ENCODE measurements around the gene EBLN2. TPM values are rescaled to one million over a fixed set of nuclear protein-coding genes. Genes with fewer than 3 reads are reported as not detected.

EBLN2 gene
- 1 to 10 TPM; 2.9 to 7.8 (median 3.8) TPM for polyA plus RNA-seq (ENCODE audit: insufficient read length in 4 of 4)

GRCh38 chr3:73061416-73061815 lies at the start of gene EBLN2:
EBLN2 (plus strand) TSS chr3:73061659; CDS start chr3:73062082, 423 bp downstream.
- DNase-seq (ENCODE audit: low read depth in 4 of 4, low spot score in 3 of 4), result no peak

- DNase-seq (ENCODE audit: low read depth in 4 of 4, low spot score in 3 of 4), result no peak
These were observed 43.2 kb upstream of the EBLN2 start for GRCh38 chr3:73018298-73018697.

- no peak for DNase-seq (ENCODE audit: low read depth in 4 of 4, low spot score in 3 of 4)
These were observed 42.5 kb upstream of the EBLN2 start for GRCh38 chr3:73018790-73019441.

GRCh38 chr3:73021301-73021835 lies 40.1 kb upstream of the EBLN2 start:
- no peak for DNase-seq (ENCODE audit: low read depth in 4 of 4, low spot score in 3 of 4)

GRCh38 chr3:73024836-73025235 lies 36.6 kb upstream of the EBLN2 start:
- DNase-seq (ENCODE audit: low read depth in 4 of 4, low spot score in 3 of 4), result no peak

GRCh38 chr3:73026111-73026759 lies 35.2 kb upstream of the EBLN2 start:
- no peak for DNase-seq (ENCODE audit: low read depth in 4 of 4, low spot score in 3 of 4)

- no peak for DNase-seq (ENCODE audit: low read depth in 4 of 4, low spot score in 3 of 4)
These were observed 34.7 kb upstream of the EBLN2 start for GRCh38 chr3:73026760-73027113.

- DNase-seq (ENCODE audit: low read depth in 4 of 4, low spot score in 3 of 4), result no peak
These were observed 32.7 kb upstream of the EBLN2 start for GRCh38 chr3:73028803-73029202.

GRCh38 chr3:73029321-73029796 lies 32.1 kb upstream of the EBLN2 start:
- DNase-seq (ENCODE audit: low read depth in 4 of 4, low spot score in 3 of 4), result no peak

- no peak for DNase-seq (ENCODE audit: low read depth in 4 of 4, low spot score in 3 of 4)
These were observed 31.3 kb upstream of the EBLN2 start for GRCh38 chr3:73030073-73030597.

- DNase-seq (ENCODE audit: low read depth in 4 of 4, low spot score in 3 of 4), result no peak
These were observed 29.8 kb upstream of the EBLN2 start for GRCh38 chr3:73031573-73032103.

GRCh38 chr3:73036694-73037591 lies 24.5 kb upstream of the EBLN2 start:
- no peak for DNase-seq (ENCODE audit: low read depth in 4 of 4, low spot score in 3 of 4)

- DNase-seq (ENCODE audit: low read depth in 4 of 4, low spot score in 3 of 4), result no peak
These were observed 19.9 kb upstream of the EBLN2 start for GRCh38 chr3:73041537-73041936.

GRCh38 chr3:73043414-73043813 lies 18.0 kb upstream of the EBLN2 start:
- no peak for DNase-seq (ENCODE audit: low read depth in 4 of 4, low spot score in 3 of 4)

GRCh38 chr3:73045391-73045790 lies 16.1 kb upstream of the EBLN2 start:
- DNase-seq (ENCODE audit: low read depth in 4 of 4, low spot score in 3 of 4), result no peak

- no peak for DNase-seq (ENCODE audit: low read depth in 4 of 4, low spot score in 3 of 4)
These were observed 15.3 kb upstream of the EBLN2 start for GRCh38 chr3:73046195-73046594.

- no peak for DNase-seq (ENCODE audit: low read depth in 4 of 4, low spot score in 3 of 4)
These were observed 12.1 kb upstream of the EBLN2 start for GRCh38 chr3:73049319-73049718.

GRCh38 chr3:73052857-73053256 lies 8.6 kb upstream of the EBLN2 start:
- DNase-seq (ENCODE audit: low read depth in 4 of 4, low spot score in 3 of 4), result no peak

- no peak for DNase-seq (ENCODE audit: low read depth in 4 of 4, low spot score in 3 of 4)
These were observed 5.9 kb upstream of the EBLN2 start for GRCh38 chr3:73055583-73055982.

GRCh38 chr3:73056014-73056844 lies 5.2 kb upstream of the EBLN2 start:
- DNase-seq (ENCODE audit: low read depth in 4 of 4, low spot score in 3 of 4), result peak in 3 of 4 donors; percentile 7 to 18 (median 17)
